Measurements from ENCODE around the gene SLC49A4. TPM values are rescaled to one million over a fixed set of nuclear protein-coding genes. Genes with fewer than 3 reads are reported as not detected.
"Not testable (repeated sequence)": the region's sequence is repeated elsewhere in the genome, so short reads cannot be mapped to it uniquely, and the experiment has no call there.

The SLC49A4 gene
- polyA plus RNA-seq (2013, experiment 1 of 2; ENCODE audit: insufficient read length) = 10.7 TPM
- 10.4 TPM for polyA plus RNA-seq (2013, experiment 2 of 2; ENCODE audit: insufficient read length)

- peak; percentile 66 for DNase-seq
Measured at GRCh38 chr3:122794779-122795673, at the start of gene SLC49A4. Gene SLC49A4, plus strand, starts transcription at chr3:122795069. Its CDS starts 124 bp downstream, at chr3:122795193.

GRCh38 chr3:122745369-122746021 is 49.4 kb upstream of the SLC49A4 start:
- DNase-seq = peak; percentile 69

DNA sequence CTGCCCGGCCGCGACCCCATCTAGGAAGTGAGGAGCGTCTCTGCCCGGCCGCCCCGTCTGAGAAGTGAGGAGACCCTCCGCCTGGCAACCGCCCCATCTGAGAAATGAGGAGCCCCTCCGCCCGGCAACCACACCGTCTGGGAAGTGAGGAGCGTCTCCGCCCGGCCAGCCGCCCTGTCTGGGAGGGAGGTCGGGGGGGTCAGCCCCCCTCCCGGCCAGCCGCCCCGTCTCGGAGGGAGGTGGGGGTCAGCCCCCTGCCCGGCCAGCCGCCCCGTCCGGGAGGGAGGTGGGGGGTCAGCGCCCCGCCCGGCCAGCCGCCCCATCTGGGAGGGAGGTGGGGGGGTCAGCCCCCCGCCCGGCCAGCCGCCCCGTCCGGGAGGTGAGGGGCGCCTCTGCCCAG is 47.6 kb upstream of the SLC49A4 start:
- DNase-seq = not testable (repeated sequence)

DNA sequence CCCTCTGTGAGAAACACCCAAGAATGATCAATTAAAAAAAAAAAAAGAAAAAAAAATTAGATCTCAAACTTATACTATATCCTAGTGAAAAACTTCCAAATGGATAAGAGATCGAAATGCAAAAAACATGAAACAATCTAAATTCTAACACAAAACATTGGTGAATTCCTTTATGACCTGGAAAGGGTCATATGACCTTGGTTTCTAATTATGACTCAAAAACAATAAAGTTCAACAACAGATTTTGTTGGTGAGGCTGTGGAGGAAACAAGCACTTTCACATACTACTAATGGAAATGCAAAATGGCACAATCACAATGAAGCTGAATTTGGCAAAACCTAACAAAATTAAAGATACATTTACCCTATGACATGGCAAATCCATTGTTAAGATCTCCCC is 46.5 kb upstream of the SLC49A4 start:
- no peak for DNase-seq

DNA sequence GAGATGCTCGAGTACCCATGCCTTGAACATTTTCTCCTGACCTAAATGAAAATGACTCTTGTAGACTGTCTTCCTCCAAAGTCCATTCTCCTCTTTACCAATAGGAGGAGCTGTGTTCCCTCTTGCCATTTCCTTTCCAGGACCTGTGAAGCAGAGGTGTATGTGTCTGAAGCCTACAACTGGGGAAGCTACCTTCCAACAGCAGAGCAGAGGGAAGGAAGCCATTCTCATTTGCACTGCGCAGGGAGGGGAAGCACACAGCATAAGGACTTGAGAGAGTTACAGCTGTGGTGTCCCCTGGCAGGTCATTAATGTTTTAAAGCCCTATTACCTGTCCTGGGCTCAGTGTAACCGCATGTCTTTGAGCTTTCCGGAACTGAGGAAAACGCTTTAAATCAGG is 39.9 kb upstream of the SLC49A4 start:
- peak; percentile 32 for DNase-seq

DNA sequence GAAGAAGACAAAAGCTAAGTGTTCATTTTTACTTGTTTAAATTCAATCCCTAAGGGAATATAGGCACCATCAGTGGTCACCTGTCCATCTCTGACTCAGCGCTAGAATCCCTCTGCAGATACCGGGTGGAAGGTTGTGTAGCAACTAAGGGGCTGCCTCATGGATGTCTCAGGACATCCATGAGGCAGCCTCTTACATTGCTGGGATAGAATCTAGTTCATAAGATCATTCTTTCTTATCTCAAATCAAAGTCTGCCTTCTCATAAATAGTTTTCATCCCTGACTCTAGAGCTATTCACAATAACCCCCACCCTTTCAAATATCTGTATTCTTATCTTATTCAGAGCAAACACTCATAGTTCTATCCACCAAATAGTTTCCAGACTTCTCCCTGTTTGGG is 39.4 kb upstream of the SLC49A4 start:
- DNase-seq = no peak

DNA sequence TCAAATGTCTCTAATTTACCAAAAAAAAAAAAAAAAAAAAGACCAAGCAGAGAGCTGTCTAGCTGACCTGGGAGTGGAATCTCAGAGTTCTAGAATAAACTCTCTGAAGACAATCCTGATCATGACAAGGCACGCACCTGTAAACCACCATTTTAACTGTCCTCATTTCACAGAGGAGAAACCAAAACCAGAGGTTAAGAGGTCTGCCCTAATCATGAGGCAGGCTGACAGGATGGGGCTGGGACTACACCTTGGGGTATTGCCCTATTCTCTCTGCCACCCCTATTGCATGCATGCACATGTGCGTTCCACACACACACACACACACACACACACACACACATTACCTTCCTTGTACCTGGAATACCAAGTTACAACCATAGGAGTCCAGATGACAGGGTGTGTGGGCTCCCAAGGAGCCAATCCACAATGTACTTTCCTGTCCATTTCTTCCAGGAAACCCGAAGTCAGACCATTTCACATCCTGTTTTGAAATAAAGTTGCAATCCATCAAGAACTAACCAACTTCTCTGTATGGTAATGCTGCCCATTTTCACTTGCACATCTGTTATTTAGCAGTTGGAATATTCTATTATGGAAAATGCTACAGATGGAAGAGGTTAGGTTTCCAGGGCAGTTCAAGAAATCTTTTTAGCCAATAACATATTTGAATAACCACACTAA is 35.9 kb upstream of the SLC49A4 start:
- peak; percentile 58 for DNase-seq

- DNase-seq = peak; percentile 71
Measured at GRCh38 chr3:122760453-122761271, 34.2 kb upstream of the SLC49A4 start.

GRCh38 chr3:122766430-122766829 is 28.4 kb upstream of the SLC49A4 start:
- DNase-seq = no peak

DNA sequence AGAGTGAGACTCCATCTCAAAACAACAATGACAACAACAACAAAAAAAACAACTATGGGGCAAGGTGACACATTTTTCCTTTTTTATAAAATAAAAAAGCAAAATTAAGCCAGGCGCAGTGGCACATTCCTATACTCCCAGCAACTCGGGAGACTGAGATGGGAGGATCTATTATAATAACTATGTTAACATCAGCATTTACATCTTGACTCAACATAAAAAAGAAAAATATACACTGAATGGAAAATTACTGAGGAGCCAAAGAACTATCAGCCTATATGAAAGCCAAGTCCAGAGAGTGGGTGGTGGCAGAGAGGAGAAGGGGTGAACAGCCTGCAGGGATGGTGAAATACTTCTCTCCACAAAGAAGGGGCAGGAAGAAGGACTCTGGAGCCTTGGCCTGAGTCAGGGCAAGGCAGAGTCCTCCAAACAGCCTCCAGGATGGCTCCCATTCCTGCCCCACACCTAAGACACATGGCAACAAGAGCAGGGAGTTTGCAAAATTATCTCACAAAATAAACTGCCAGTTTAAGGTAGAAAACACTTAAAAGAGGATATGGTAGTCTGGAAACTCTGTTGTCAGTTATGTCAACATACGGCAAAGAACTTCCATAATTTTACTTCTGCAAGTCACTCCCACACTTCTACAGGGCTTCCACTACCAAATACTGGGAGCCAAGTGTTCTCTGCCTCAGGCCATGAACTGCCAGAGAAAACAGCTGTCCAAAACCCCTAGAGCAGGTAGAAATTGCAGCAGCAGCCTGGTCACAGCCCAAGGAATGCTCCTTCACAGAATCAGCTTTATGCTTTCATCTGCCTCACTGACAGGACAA is 27.1 kb upstream of the SLC49A4 start:
- DNase-seq = no peak

- DNase-seq = no peak
Measured at GRCh38 chr3:122770521-122771202, 24.2 kb upstream of the SLC49A4 start.

DNA sequence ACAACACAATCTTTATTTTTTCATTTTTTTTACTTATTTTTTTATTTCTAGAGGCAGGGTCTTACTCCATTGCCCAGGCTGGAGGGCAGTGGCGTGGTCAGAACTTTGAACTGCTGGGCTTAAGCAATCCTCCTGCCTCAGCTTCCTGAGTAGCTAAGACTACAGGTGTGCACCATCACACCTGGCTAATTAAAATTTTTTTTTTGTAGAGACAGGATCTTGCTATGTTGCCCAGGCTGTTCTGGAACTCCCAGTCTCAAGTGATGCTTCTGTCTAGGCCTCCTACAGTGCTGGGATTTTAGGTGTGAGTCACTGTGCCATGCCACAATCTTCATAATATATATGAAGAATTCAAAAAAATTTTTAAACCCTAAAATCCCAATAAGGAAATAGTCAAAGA is 22.0 kb upstream of the SLC49A4 start:
- no peak for DNase-seq

GRCh38 chr3:122773944-122774509 is 20.8 kb upstream of the SLC49A4 start:
- DNase-seq = no peak

DNA sequence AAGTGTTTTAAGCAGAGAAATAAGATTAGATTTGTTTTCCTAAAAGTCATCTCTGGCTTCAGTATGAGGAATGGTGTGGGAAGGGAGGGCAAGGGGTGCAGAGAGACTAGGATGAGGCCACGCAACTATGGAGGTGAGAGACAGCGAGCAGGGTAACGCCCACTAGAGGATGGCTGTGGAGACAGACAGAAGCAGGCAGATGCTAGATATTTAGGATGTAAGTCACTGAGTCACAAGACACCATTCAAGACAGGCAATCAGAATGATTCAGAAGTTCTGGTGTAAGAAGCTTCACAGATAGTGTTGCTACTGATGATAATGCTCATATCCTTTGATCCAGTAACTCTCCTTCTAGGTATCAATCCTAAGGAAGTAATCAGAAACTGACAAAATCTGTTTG is 20.3 kb upstream of the SLC49A4 start:
- DNase-seq = peak; percentile 22

DNA sequence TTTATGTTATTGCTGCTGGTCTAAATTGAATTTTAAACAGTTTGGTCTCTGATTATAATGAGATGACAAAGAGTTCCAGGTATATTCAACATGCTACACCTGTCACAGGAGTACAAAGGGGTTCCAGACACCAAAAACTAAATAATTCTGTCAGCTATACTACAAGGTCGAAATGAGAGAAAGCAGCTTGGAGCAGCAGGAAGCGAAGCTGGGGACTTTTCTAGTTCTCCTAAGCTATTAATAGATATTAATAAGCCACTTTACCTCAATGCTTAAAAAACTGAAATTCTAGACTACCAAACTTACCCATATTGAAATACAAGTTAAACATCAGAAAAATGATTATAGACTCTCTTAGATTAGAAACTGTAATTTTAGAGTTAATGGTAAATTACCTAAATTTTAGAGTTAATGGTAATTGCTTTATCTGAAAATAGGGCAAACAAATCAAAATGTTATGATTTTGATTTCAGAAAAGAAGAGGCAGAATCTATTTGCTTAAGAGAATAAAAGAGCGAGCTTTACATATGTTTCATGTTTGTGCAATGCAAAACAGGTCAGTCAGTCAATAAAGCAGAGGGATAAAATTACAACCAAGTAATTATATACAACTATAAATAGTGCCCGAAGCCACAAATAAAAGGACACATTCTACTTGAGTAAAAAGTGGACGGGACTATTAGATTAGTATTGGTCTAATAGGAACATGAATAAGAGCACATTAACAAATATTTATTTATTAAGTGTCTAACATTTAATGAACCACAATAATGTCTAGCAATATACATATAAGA is 18.0 kb upstream of the SLC49A4 start:
- DNase-seq = no peak

DNA sequence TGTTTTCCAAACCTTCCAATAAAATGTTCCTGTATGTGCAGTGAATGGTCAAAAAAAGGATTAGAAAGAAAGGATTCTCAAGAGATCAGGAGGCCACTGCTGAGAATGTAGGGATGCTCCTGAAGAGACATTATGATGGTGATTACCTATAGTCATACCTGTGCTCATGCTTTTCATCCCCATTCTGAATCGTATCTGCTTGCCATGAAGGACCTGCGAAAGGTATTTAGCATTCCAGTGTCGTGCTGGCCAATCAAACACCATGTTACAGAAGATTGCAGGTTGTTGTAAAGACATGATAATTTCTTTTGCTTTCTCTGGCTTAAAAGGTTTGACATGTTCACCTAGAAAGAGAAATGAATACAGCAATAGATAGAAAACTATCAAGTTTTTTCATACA is 17.3 kb upstream of the SLC49A4 start:
- no peak for DNase-seq

GRCh38 chr3:122782804-122783203 is 12.1 kb upstream of the SLC49A4 start:
- no peak for DNase-seq

GRCh38 chr3:122784436-122784835 is 10.4 kb upstream of the SLC49A4 start:
- peak; percentile 55 for DNase-seq

- DNase-seq = peak; percentile 22
Measured at GRCh38 chr3:122785231-122785630, 9.6 kb upstream of the SLC49A4 start.

Measured in fibroblast of skin of abdomen (primary cell).